Fibroblast of pulmonary artery (primary cell): Measurements from ENCODE around the gene IGSF22.
"Not testable (repeated sequence)": the region's sequence is repeated elsewhere in the genome, so short reads cannot be mapped to it uniquely, and the experiment has no call there.

Source experiments
- DNase-seq: peaks from one replicate; pipeline ENCODE4 v3.0.0-alpha.2; 2010; ENCODE audit warnings: low read depth
- H3K4me3 ChIP-seq: replicated peaks from 2 replicates; pipeline ENCODE4 v1.5.1; 2011; ENCODE audit warnings: low read depth, mild to moderate bottlenecking, control low read depth, low read length, moderate library complexity
- TF ChIP-seq, protein P1 (sequence below): IDR thresholded peaks from 2 replicates; pipeline ENCODE4 v1.5.1; 2011; ENCODE audit warnings: mild to moderate bottlenecking, control low read depth, low read length, inconsistent platforms; ENCODE audit errors: missing control alignments

The IGSF22 gene

GRCh38 chr11:18671246-18671645 is 54.7 kb downstream of the IGSF22 start:
- TF ChIP-seq, protein P1, sequence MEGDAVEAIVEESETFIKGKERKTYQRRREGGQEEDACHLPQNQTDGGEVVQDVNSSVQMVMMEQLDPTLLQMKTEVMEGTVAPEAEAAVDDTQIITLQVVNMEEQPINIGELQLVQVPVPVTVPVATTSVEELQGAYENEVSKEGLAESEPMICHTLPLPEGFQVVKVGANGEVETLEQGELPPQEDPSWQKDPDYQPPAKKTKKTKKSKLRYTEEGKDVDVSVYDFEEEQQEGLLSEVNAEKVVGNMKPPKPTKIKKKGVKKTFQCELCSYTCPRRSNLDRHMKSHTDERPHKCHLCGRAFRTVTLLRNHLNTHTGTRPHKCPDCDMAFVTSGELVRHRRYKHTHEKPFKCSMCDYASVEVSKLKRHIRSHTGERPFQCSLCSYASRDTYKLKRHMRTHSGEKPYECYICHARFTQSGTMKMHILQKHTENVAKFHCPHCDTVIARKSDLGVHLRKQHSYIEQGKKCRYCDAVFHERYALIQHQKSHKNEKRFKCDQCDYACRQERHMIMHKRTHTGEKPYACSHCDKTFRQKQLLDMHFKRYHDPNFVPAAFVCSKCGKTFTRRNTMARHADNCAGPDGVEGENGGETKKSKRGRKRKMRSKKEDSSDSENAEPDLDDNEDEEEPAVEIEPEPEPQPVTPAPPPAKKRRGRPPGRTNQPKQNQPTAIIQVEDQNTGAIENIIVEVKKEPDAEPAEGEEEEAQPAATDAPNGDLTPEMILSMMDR, result no peak
- H3K4me3 ChIP-seq, result no peak overlapping the region
- DNase-seq, result no peak

DNA sequence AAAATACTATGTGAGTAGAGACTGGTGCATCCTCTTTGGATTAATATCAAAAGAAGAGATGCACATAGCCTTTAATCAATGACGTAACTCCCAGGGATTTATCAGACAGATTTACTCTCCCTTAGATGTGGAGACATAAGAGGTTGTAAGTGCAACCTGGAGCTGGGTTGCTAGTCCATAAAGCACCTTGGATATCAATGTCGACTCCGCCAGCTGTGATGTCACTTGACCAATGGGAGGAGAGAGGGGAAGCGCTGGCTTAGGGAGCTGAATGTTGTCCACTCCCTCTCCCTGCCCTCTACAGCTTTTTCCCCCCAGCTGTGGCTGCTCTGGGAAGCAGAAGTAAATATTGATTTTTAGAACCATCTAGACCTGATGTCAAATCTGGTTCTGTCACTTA is 56.3 kb downstream of the IGSF22 start:
- TF ChIP-seq, protein P1, result no peak
- DNase-seq, result no peak
- H3K4me3 ChIP-seq, result no peak overlapping the region

DNA sequence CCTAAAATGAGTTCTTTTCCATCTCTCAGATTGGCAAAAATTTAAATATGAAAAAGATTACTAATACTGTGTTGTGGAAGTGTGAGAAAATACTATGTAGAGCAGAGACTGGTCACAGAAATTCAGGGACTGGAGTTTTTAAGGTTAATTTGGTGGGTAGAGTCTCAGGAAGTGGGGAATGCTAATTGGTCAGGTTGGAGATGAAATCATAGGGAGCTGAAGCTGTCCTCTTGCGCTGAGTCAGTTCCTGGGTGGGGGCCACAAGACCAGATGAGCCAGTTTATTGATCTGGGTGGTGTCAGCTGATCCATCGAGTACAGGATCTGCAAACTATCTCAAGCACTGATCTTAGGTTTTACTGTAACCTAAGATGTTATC is 56.8 kb downstream of the IGSF22 start:
- TF ChIP-seq, protein P1, result no peak
- DNase-seq, result no peak

DNA sequence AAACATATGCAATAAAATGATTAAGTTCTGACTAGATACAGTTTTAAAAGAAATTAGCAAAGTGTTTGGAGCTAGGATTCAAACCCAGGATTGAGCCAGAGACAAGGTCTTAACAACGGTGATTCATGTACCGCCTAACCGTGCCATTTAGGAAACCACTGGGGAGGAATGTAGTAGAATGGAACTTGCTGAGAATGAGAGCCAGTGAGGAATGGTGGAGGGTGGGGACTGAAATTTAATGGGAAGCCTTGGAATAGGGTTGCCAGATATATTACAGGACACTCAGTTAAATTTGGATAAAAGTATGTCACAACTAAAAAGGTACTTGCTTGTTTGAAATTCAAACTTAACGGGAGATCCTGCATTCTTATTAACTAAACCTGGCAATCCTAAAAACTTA is 57.9 kb downstream of the IGSF22 start:
- TF ChIP-seq, protein P1, result no peak
- no peak overlapping the region for H3K4me3 ChIP-seq
- DNase-seq, result no peak

More for the DNA sequence above, 56.8 kb downstream of the IGSF22 start:
- H3K4me3 ChIP-seq, result no peak overlapping the region

GRCh38 chr11:18665353-18665872 is 60.6 kb downstream of the IGSF22 start:
- DNase-seq, H3K4me3 ChIP-seq: not testable (repeated sequence)

GRCh38 chr11:18657673-18658072 is 68.3 kb downstream of the IGSF22 start:
- H3K4me3 ChIP-seq, result no peak overlapping the region
- DNase-seq, result no peak
- TF ChIP-seq, protein P1, result no peak
